B cell (primary cell): ENCODE results near the gene GPNMB. TPM values are rescaled to one million over a fixed set of nuclear protein-coding genes. Genes with fewer than 3 reads are reported as not detected.

Experiments
- ATAC-seq: fragments of 200-7000 bp; cut with Tn5 transposase; one replicate; pipeline ENCODE4 v1.10.0; 2021; ENCODE audit warnings: low read depth, mild to moderate bottlenecking, moderate number of reproducible peaks, moderate library complexity
- CTCF ChIA-PET: fragments of 350-600 bp; sonication (Branson Sonifier 250); formaldehyde crosslinking; loops from one replicate; lab custom pipeline; 2021; ENCODE audit warnings: antibody characterized with exemption, inconsistent platforms; lab: Charles Lee
- POLR2A ChIA-PET: fragments of 350-600 bp; sonication (Branson Sonifier 250); formaldehyde crosslinking; loops from one replicate; lab custom pipeline; 2021; ENCODE audit warnings: antibody characterized with exemption; lab: Charles Lee
- DNase-seq: peaks from one replicate; pipeline ENCODE4 v3.0.0; 2013
- H2AFZ ChIP-seq: 2 replicates; pipeline ENCODE4 v1.6.1; 2012; ENCODE audit warnings: mild to moderate bottlenecking, low read depth, low read length; ENCODE audit not compliant: insufficient read depth, poor library complexity, severe bottlenecking
- H3K27ac ChIP-seq, 2 donors: 1 replicate in 1 of 2; 2 replicates in 1 of 2; pipeline ENCODE4 v1.5.1; 2012 to 2013; ENCODE audit warnings: low read length in 2 of 2, mild to moderate bottlenecking in 2 of 2, moderate library complexity in 1 of 2
- H3K27me3 ChIP-seq, 4 experiments: fragments of 200-600 bp in 1 of 4; sonication (generic) in 1 of 4; replicated peaks in 1 of 4; 1 replicate in 2 of 4; 2 replicates in 2 of 4; pipeline versions ENCODE4 v1.6.1 to v1.7.0; 2013 to 2016; ENCODE audit warnings: low read length in 3 of 4, mild to moderate bottlenecking in 2 of 4, mixed read lengths in 1 of 4, moderate library complexity in 1 of 4; ENCODE audit not compliant: insufficient read depth in 4 of 4, control insufficient read depth in 3 of 4; ENCODE audit errors: control extremely low read depth in 1 of 4
- H3K36me3 ChIP-seq, 2 experiments: replicated peaks in 1 of 2; 1 replicate in 1 of 2; 2 replicates in 1 of 2; pipeline versions ENCODE4 v1.6.1 to v1.7.1; 2013; ENCODE audit warnings: low read length in 1 of 2; ENCODE audit not compliant: insufficient read depth in 2 of 2, control insufficient read depth in 1 of 2; ENCODE audit errors: control extremely low read depth in 1 of 2, extremely low read depth in 1 of 2
- H3K4me1 ChIP-seq, 2 donors: fragments of 200-600 bp in 1 of 2; sonication (generic) in 1 of 2; 1 replicate in 1 of 2; 2 replicates in 1 of 2; pipeline versions ENCODE4 v1.5.1 to v1.6.1; 2013 to 2017; ENCODE audit warnings: low read length in 2 of 2; ENCODE audit not compliant: control insufficient read depth in 2 of 2, insufficient read depth in 2 of 2
- H3K4me2 ChIP-seq: replicated peaks from 2 replicates; pipeline ENCODE3; 2012; ENCODE audit warnings: mild to moderate bottlenecking, low read depth, low read length; ENCODE audit not compliant: poor library complexity, severe bottlenecking
- H3K4me3 ChIP-seq, 5 experiments: fragments of 200-600 bp in 1 of 5; sonication (generic) in 1 of 5; 1 replicate in 3 of 5; 2 replicates in 2 of 5; pipeline versions ENCODE4 v1.5.1 to v1.7.0; 2011 to 2016; ENCODE audit warnings: low read length in 4 of 5, mild to moderate bottlenecking in 4 of 5, low read depth in 2 of 5, control low read depth in 1 of 5, moderate library complexity in 1 of 5; ENCODE audit not compliant: insufficient read depth in 1 of 5; ENCODE audit errors: control extremely low read depth in 1 of 5, extremely low read depth in 1 of 5
- H3K79me2 ChIP-seq: fragments of 200-600 bp; sonication (generic); one replicate; pipeline ENCODE4 v1.6.0; 2016; ENCODE audit warnings: low read length; ENCODE audit not compliant: control insufficient read depth, insufficient read depth
- H3K9ac ChIP-seq: fragments of 200-600 bp; sonication (generic); 2 replicates; pipeline ENCODE4 v1.6.1; 2017; ENCODE audit warnings: mild to moderate bottlenecking, low read length, moderate library complexity
- H3K9me3 ChIP-seq, 3 donors: one replicate each; pipeline versions ENCODE4 v1.6.1 to v1.7.1; 2013; ENCODE audit warnings: low read length in 2 of 3; ENCODE audit not compliant: control insufficient read depth in 2 of 3, insufficient read depth in 1 of 3; ENCODE audit errors: control extremely low read depth in 1 of 3
- H4K20me1 ChIP-seq: 2 replicates; pipeline ENCODE4 v1.6.0; 2012; ENCODE audit warnings: mild to moderate bottlenecking, low read length; ENCODE audit not compliant: insufficient read depth, control insufficient read depth, poor library complexity, severe bottlenecking
- H3K27ac Mint-ChIP-seq: one replicate; pipeline ENCODE4 v1.8.0; 2021; ENCODE audit warnings: mixed read lengths
- H3K27me3 Mint-ChIP-seq: one replicate; pipeline ENCODE4 v1.8.0; 2021; ENCODE audit warnings: mixed read lengths
- H3K4me1 Mint-ChIP-seq: one replicate; pipeline ENCODE4 v1.8.0; 2021; ENCODE audit warnings: mixed read lengths
- H3K4me3 Mint-ChIP-seq: one replicate; pipeline ENCODE4 v1.8.0; 2021; ENCODE audit warnings: mixed read lengths
- H3K9me3 Mint-ChIP-seq: one replicate; pipeline ENCODE4 v1.8.0; 2022; ENCODE audit warnings: mixed read lengths; ENCODE audit not compliant: insufficient read depth
- CTCF ChIP-seq: fragments of 200-600 bp; IDR thresholded peaks from one replicate; pipeline ENCODE4 v1.8.0; 2022; ENCODE audit warnings: antibody characterized with exemption, mild to moderate bottlenecking
- EZH2 ChIP-seq: IDR thresholded peaks from 2 replicates; pipeline ENCODE4 v1.6.1; 2012; ENCODE audit warnings: borderline replicate concordance, low read depth, mild to moderate bottlenecking, moderate library complexity, low read length; ENCODE audit not compliant: insufficient read depth, poor library complexity, severe bottlenecking
- WGBS: methylation state at CpG from one replicate; pipeline ENCODE4 v1.1.5; 2013; ENCODE audit warnings: missing lambda C conversion rate; ENCODE audit not compliant: insufficient coverage; 5-methylcytosine and 5-hydroxymethylcytosine counted together
- intact Hi-C: fragments of 100-400 bp; cut with micrococcal nuclease; formaldehyde crosslinking; loops from one replicate; pipeline ENCODE4 v1.10.0; 2022
- polyA plus RNA-seq: library from polyadenylated mRNA; depleted of rRNA; stranded (reverse); fragments of >200 nt; gene quantifications from 2 replicates; pipeline ENCODE4 v1.2.3, GENCODE V29; 2012
- total RNA-seq, 2 donors: library from RNA; stranded (reverse); fragments of 120-200 nt in 1 of 2; gene quantifications; 1 replicate in 1 of 2; 2 replicates in 1 of 2; pipeline versions ENCODE4 v1.2.3 to v1.2.4, GENCODE V29; 2013 to 2022

Gene GPNMB
- total and polyA plus RNA-seq, 2 donors (not counting 1 experiment from before 2014, with no cell fraction given) = 2.6 TPM; not detected in 1

GRCh38 chr7:23260371-23260770 is 13.8 kb downstream of the GPNMB start:
- no peak overlapping the region for H3K27ac ChIP-seq
- H3K4me3 ChIP-seq = no peak overlapping the region
- H3K27me3 ChIP-seq = peaks cover 0 to 3% (median 0%) of the 10 kb centered on the region in 4 experiments
- POLR2A ChIA-PET = no interaction called here
- no peaks in the 10 kb centered on the region for H3K36me3 ChIP-seq
- H3K4me1 ChIP-seq = peaks cover 0 to 2% of the 10 kb centered on the region in 2 donors
- Mint-ChIP-seq H3K27ac (no peak overlapping the region), H3K4me3 (no peak overlapping the region), H3K27me3 (peaks cover 14% of the 10 kb centered on the region), H3K4me1 (no peaks in the 10 kb centered on the region), H3K9me3 (no peaks in the 10 kb centered on the region)
- no peak for TF ChIP-seq EZH2
- TF ChIP-seq CTCF = no peak
- no peaks in the 10 kb centered on the region for H3K9me3 ChIP-seq
- no peaks in the 10 kb centered on the region for H4K20me1 ChIP-seq
- CTCF ChIA-PET = interaction anchor here (1.3 to 6.5 kb wide), 2 partner anchors 9 to 12 kb away, joined by 3 to 52 read pairs; no protein-coding TSS in a partner anchor
- intact Hi-C loops = loop anchor here (10.0 kb wide), 1 partner anchor 736 kb away; no protein-coding TSS in a partner anchor
- H3K4me2 ChIP-seq = no peak overlapping the region
- no peak overlapping the region for H3K9ac ChIP-seq
- DNase-seq (no peak), ATAC-seq (no peak)
- 88% methylated on average over 6 of the region's 10 CpGs for WGBS
- no peak overlapping the region for H2AFZ ChIP-seq
- H3K79me2 ChIP-seq = no peaks in the 10 kb centered on the region

- peak; percentile 85 for TF ChIP-seq CTCF
- no peak for TF ChIP-seq EZH2
- ChIA-PET CTCF (interaction anchor here (0.7 to 6.5 kb wide), 5 partner anchors 8 to 452 kb away, joined by 3 to 52 read pairs (median 4); no protein-coding TSS in a partner anchor), POLR2A (no interaction called here)
- no peaks in the 10 kb centered on the region for H3K4me1 Mint-ChIP-seq
- Histone ChIP-seq H3K4me2 (peak overlapping the region; percentile 25), H4K20me1 (no peaks in the 10 kb centered on the region), H3K79me2 (no peaks in the 10 kb centered on the region), H3K4me3 (no peak overlapping the region), H3K36me3 (no peaks in the 10 kb centered on the region), H3K27me3 (peaks cover 0 to 3% (median 0%) of the 10 kb centered on the region in 4 experiments), H3K27ac (no peak overlapping the region), H3K9me3 (no peaks in the 10 kb centered on the region), H3K4me1 (peaks cover 0 to 2% of the 10 kb centered on the region in 2 donors), H2AFZ (no peak overlapping the region), H3K9ac (no peak overlapping the region)
- no peaks in the 10 kb centered on the region for H3K9me3 Mint-ChIP-seq
- no peak overlapping the region for H3K4me3 Mint-ChIP-seq
- 0% methylated on average over 1 of the region's 7 CpGs for WGBS
- ATAC-seq (peak; percentile 76), DNase-seq (peak; percentile 64)
- intact Hi-C loops = loop anchor here (1.0 to 10.0 kb wide), 2 partner anchors 450 to 737 kb away; no protein-coding TSS in a partner anchor
- peaks cover 11% of the 10 kb centered on the region for H3K27me3 Mint-ChIP-seq
- no peak overlapping the region for H3K27ac Mint-ChIP-seq
These were observed 15.4 kb downstream of the GPNMB start for GRCh38 chr7:23261843-23262452.
